Measurements from ENCODE around the gene SND1.

The SND1 gene

GRCh38 chr7:127907110-127908040 is 255.4 kb downstream of the SND1 start:
- DNase-seq (ENCODE audit: low spot score), result no peak

GRCh38 chr7:127908430-127909258 is 256.6 kb downstream of the SND1 start:
- DNase-seq (ENCODE audit: low spot score), result no peak

DNA sequence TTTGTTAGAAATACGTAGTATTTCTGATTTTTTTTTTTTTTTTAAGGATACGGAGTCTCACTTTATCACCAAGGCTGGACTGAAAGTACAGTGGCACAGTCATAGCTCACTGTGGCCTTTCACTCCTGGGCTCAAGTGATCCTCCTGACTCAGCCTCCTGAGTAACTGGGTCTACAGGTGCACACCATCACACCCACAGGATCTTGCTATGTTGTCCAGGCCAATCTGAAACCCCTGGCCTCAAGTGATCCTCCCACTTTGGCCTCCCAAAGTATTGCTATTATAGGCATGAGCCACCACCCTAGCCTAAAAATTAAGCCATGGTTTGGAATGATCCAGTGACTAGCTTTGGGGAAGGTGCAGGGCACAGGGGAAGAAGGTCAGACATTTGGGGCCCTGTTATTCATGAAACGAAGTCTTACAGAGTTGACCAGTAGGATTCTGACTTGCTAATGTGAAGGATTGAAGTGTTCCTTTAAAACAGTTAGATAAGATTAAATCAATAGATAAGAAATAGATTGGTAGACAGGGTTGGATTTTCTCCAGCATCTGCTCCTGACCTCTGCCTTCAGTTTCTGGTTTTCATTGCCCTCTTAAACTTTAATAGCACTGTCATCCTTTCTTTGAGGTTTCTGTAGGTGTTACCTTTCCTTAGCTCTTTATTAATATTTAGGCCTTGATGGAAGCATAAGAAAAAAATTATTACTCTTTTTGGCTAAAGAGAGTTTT is 257.6 kb downstream of the SND1 start:
- no peak for DNase-seq (ENCODE audit: low spot score)

DNA sequence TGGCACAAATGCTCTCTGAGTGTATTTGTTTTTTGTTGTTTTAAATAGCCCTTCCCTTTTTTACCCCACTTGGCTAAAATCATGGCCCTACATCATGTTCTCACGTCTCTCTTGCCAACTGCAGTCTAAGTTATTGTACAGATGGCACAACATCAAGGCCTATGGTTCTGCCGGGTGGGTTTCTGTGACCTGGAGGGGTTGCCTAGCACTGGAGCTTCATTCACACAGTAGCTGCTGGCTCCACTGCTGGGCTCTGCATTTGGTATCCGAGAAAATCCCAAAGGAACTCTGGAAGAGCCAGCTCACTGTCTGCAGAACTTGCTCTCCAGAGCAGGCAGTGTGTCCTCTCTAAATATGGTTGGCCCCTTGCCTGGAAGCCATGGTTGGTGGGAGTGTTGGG is 258.7 kb downstream of the SND1 start:
- no peak for DNase-seq (ENCODE audit: low spot score)

DNA sequence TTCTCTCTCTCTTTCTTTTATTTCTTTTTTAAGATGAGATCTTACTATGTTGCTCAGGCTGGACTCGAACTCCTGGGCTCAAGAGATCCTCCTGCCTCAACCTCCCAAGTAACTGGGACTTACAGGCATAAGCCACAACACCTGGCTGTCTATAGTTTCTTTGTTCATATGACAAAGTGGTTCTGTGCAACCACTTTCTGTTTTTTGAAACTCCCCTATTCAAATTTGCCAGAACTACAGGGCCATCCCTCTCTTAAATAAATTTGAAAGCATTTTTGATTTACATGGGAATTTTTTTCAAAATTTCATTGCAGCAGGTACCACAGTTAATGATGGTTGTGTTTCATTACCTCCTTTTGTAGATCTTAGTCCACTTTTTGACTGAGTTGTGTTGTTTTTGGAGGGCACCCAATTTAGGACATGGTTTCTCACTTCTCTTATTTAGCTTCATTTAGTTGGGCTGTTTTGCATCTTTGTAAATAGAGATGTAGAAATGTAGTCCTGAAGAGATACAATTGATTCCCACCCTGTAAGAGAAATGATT is 260.0 kb downstream of the SND1 start:
- no peak for DNase-seq (ENCODE audit: low spot score)

DNA sequence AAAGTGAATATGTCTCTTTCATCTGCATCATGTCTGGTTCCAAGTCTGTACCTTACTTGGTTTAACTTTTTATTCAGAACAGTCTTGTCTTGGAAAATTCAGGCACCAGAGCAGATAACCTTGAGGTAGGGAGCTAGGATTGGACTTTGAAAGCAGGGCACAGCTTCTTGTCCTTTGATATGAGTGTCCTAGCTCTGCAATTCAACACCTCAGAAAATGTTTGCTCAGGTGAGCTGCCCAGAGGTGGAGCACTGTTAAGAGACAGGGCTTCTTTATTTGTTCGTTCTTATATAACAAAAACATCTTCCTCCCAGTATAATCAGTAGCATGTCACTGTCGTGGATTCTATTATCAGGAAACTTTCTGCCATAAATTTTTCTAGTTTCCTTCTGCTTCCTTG is 260.9 kb downstream of the SND1 start:
- no peak for DNase-seq (ENCODE audit: low spot score)

DNA sequence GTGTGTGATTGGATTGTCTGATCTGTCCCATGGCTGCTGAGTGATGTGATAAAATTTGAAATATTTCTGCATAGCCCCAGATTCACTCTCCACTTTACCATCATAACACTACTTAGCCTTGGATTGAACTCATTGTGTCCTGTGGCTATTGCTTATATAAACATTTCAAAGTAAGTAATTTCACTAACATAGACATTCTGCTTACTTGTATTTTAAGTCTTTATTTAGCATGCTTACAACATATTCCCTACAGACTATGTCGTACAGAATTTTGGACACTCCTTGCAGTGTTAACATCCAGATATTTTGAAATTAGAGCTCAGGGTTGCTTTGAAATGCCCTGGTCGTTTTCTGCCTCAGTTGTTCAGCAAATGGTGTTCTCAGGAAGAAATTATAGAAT is 261.7 kb downstream of the SND1 start:
- DNase-seq (ENCODE audit: low spot score), result no peak

GRCh38 chr7:127914693-127915092 is 262.7 kb downstream of the SND1 start:
- DNase-seq (ENCODE audit: low spot score), result no peak

GRCh38 chr7:127916735-127917134 is 264.7 kb downstream of the SND1 start:
- DNase-seq (ENCODE audit: low spot score), result no peak

DNA sequence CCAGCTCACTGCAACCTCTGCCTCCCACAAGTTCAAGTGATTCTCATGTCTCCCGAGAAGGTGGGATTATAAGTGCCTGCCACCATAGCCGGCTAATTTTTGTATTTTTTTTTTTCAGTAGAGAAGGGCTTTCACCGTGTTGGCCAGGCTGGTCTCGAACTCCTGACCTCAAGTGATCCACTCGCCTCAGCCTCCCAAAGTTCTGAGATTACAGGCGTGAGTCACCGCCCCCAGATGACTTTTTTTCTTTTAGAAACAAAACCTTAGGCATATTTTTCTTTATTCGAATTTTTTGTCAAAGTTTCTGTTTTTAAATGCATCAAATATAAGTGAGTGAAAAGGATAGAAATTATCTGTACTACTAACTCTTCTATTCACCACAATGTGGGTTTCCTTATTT is 266.1 kb downstream of the SND1 start:
- no peak for DNase-seq (ENCODE audit: low spot score)

GRCh38 chr7:127920787-127921438 is 268.9 kb downstream of the SND1 start:
- DNase-seq (ENCODE audit: low spot score), result no peak

GRCh38 chr7:127922656-127923055 is 270.7 kb downstream of the SND1 start:
- DNase-seq (ENCODE audit: low spot score), result no peak

DNA sequence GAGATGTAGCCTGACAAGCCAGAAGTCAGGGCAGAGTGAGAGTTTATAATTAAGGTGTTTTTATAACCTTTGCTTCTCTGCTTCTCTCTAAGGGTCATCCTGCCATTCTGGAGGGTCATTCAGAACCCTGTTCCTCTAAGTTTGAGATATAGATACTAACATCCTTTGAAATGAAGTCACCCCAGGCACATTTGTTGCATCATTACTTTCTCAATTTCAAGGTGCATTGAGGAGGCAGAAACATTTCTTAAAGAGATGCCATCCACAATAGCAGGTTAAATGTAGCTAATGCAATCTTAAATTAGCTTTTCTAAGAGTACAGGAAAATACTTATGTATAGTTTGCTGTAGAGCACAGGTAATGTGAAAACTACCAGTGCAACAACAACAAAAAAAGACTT is 272.9 kb downstream of the SND1 start:
- DNase-seq (ENCODE audit: low spot score), result no peak

DNA sequence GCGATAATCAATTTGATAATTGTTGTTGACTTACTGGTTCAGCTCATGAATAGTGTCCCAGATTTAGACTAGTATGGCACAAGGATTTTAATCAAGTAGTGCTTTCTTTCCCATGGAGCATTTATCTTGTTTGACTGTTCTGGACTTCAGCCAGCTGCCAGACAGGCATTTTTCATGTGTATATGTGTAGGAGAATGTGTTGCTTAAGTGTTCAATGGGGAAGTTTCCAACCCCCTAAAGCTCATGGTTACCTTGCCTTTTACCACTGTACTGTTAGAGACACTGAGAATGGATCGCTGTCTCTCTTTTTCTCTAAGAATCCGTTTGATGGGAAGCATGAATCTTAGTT is 275.3 kb downstream of the SND1 start:
- DNase-seq (ENCODE audit: low spot score), result no peak

DNA sequence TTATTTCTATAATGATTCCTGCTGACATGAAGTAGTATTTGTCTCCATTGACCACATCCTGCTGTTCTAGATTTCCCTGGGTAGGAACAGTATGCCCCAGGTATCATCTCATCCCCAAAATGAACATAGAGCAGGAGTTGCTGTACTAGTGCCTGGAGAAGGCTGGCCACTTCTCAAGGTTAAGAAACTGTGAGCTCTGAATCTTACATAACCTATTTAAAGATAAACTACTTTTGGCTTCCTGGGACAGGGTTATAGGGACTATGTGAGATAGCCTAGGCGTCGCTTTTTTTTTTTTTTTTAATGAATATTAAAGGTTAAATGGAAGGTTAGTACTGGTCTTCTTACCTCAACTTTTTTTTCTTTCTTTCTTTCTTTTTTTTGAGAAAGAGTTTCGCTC is 276.2 kb downstream of the SND1 start:
- no peak for DNase-seq (ENCODE audit: low spot score)

- no peak for DNase-seq (ENCODE audit: low spot score)
Measured at GRCh38 chr7:127928852-127929251, 276.9 kb downstream of the SND1 start.

GRCh38 chr7:127930341-127931328 is 278.6 kb downstream of the SND1 start:
- no peak for DNase-seq (ENCODE audit: low spot score)

GRCh38 chr7:127932076-127932475 is 280.1 kb downstream of the SND1 start:
- DNase-seq (ENCODE audit: low spot score), result no peak

GRCh38 chr7:127932496-127932895 is 280.5 kb downstream of the SND1 start:
- no peak for DNase-seq (ENCODE audit: low spot score)

DNA sequence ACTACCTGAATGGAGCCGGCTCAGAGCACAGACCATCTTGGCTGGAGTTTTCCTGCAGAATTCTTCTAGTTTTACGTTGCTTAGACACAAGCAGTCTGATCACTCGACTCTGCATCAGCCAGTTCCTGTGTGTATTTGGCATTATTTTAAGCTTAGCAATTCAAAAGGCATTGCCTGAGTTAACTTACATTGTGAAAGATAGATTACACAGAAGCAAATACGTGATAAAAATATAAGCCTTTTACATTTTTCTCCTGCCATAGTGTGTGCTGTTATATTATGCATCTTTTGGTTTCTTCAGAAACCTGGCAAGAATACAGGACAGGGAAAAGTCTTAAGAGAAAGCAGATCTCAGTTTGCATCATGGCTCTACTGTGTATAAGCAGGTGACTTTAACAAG is 281.2 kb downstream of the SND1 start:
- no peak for DNase-seq (ENCODE audit: low spot score)

- DNase-seq (ENCODE audit: low spot score), result no peak
Measured at GRCh38 chr7:127934711-127935110, 282.7 kb downstream of the SND1 start.
